Stimulated activated naive CD8-positive, alpha-beta T cell treated with anti-CD3 and anti-CD28 coated beads, Interleukin-15, amount 100 ng/mL, for 72 hours (primary cell): Measurements from ENCODE around the gene IARS2.
"Not testable (repeated sequence)": the region's sequence is repeated elsewhere in the genome, so short reads cannot be mapped to it uniquely, and the experiment has no call there.

Experiments
- ATAC-seq: fragments of 150-1000 bp; cut with Tn5 transposase; 2 replicates; pipeline ENCODE4 v1.10.0; 2021; ENCODE audit warnings: mild to moderate bottlenecking, moderate library complexity
- DNase-seq, 2 donors: peaks; one replicate each; pipeline ENCODE4 v3.0.0; 2021 to 2022
- H3K27ac Mint-ChIP-seq, 2 donors: one replicate each; pipeline ENCODE4 v1.8.0; 2022; ENCODE audit warnings: mild to moderate bottlenecking in 2 of 2, mixed read lengths in 2 of 2, moderate library complexity in 2 of 2
- H3K27me3 Mint-ChIP-seq: one replicate; pipeline ENCODE4 v1.8.0; 2022; ENCODE audit warnings: mixed read lengths
- H3K4me1 Mint-ChIP-seq: one replicate; pipeline ENCODE4 v1.8.0; 2022; ENCODE audit warnings: mild to moderate bottlenecking, mixed read lengths
- H3K4me3 Mint-ChIP-seq, 2 donors: one replicate each; pipeline ENCODE4 v1.8.0; 2022; ENCODE audit warnings: mild to moderate bottlenecking in 2 of 2, mixed read lengths in 2 of 2, moderate library complexity in 1 of 2
- H3K9me3 Mint-ChIP-seq, 2 donors: one replicate each; pipeline ENCODE4 v1.8.0; 2022; ENCODE audit warnings: mixed read lengths in 2 of 2

IARS2 gene

DNA sequence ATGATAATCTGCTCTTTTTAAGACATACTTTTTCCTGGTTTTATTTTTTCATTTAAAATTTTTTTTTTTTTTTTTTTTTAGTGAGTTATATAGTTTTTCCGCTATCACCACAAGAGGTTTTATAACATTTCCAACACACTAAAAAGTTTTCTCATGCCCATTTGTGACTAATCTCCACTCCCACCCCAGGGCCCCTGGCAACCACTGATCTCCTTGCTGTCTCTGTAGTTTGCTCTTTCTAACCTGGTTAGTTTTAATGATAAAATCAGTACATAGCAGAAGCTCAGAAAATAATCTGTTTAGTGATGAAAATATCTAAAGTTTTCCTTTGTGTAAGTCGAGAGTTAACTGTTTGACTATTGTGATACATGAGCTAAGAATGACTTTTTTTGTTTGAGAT, 41.8 kb downstream of the IARS2 start:
- Mint-ChIP-seq H3K27me3 (no peaks in the 10 kb centered on the region), H3K27ac (no peak overlapping the region), H3K4me1 (peaks cover 5% of the 10 kb centered on the region), H3K9me3 (no peaks in the 10 kb centered on the region), H3K4me3 (no peak overlapping the region)
- DNase-seq, result no peak
- no peak for ATAC-seq

- Mint-ChIP-seq H3K27me3 (no peaks in the 10 kb centered on the region), H3K9me3 (no peaks in the 10 kb centered on the region), H3K27ac (peak overlapping the region in 1 of 2 donors; percentile 77), H3K4me3 (no peak overlapping the region), H3K4me1 (peaks cover 5% of the 10 kb centered on the region)
- ATAC-seq (no peak), DNase-seq (no peak)
Observed at GRCh38 chr1:220137019-220137786, 43.3 kb downstream of the IARS2 start.

DNA sequence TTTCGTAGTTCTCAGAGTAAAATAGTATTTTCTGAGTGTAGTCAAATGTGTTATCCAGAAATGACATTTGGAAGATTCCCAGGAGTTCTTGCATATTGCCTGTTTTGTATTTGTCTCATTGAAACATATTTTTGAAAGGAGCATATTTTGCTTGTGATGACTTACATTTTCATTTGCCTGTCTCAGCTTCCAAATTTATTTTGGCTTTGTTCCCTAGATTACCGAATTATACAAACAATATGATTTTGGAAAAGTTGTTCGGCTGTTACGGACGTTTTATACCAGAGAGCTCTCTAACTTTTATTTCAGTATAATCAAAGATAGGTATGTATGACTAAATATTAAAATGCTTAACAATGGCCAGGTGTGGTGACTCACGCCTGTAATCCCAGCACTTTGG, 46.0 kb downstream of the IARS2 start:
- Mint-ChIP-seq H3K27ac (no peak overlapping the region), H3K4me1 (peaks cover 5% of the 10 kb centered on the region), H3K27me3 (no peaks in the 10 kb centered on the region), H3K4me3 (no peak overlapping the region), H3K9me3 (no peaks in the 10 kb centered on the region)
- ATAC-seq (no peak), DNase-seq (no peak)

DNA sequence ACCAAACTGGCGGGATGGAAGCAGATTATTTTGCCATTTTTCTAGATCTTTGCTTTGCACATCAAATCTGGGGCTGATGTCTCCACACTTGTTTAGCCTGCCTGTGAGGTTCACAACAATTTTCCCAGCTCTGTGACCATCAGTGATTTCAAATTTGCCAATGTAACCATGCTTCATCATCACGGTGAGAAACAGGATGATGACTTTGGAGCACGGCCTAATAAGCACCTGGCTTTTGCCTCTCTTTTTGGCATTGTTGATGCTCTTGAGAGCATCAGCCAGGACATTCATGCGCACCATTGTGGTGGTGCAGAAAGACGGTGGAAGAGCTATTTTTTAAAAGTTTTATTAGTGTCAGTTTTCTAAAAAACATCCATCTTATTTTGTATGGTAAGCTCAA, 50.1 kb downstream of the IARS2 start:
- Mint-ChIP-seq H3K27me3 (no peaks in the 10 kb centered on the region), H3K27ac (no peak overlapping the region), H3K9me3 (no peaks in the 10 kb centered on the region), H3K4me1 (no peaks in the 10 kb centered on the region), H3K4me3 (no peak overlapping the region)
- DNase-seq (no peak), ATAC-seq (no peak)

DNA sequence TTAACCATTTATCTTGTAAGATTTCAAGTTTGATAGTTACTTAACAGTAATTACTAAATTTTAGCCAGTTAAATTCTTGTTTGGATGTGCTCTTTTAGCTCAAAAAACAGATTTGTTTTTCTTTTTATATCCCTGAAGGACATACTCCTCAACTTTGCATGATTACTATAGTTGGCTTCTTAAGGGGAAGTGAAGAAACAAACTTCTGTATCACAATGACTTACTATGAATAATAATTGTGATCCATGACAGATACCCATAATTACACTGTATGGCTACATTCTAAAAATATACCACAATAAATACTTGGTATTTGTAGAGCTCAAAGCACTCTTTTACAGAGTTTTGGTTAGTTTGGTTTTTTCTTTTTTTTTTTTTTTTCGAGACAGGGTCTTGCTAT, 55.8 kb downstream of the IARS2 start:
- Mint-ChIP-seq H3K27me3 (no peaks in the 10 kb centered on the region), H3K27ac (no peak overlapping the region), H3K4me3 (no peak overlapping the region), H3K4me1 (no peaks in the 10 kb centered on the region), H3K9me3 (no peaks in the 10 kb centered on the region)
- no peak for ATAC-seq
- no peak for DNase-seq

GRCh38 chr1:220151454-220151853, 57.5 kb downstream of the IARS2 start:
- no peak overlapping the region for H3K27ac Mint-ChIP-seq
- no peak for DNase-seq

DNA sequence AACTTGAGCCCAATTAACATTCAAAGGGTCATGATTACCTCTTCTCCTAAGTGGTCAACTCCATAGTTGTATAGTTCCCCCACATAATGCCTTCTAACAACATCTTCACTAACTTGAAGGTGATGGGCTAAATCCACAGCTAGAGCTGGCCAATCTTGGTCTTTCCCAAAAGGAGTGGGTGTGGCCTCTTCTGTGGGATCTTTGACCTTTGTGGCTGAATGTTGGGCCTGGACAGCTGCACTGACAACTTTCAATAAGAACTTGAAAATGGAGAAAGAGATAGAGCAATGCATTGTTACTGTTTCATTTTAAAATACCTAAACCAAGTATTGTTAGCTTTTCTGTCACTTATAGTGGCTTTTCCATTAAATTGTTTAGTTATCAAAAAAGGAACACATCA, 59.2 kb downstream of the IARS2 start:
- Mint-ChIP-seq H3K9me3 (no peaks in the 10 kb centered on the region), H3K27me3 (no peaks in the 10 kb centered on the region), H3K4me1 (no peaks in the 10 kb centered on the region), H3K27ac (peak overlapping the region in 1 of 2 donors; percentile 71), H3K4me3 (no peak overlapping the region)
- ATAC-seq (no peak), DNase-seq (no peak)

More at GRCh38 chr1:220151454-220151853, 57.5 kb downstream of the IARS2 start:
- Mint-ChIP-seq H3K27me3 (no peaks in the 10 kb centered on the region), H3K9me3 (no peaks in the 10 kb centered on the region), H3K4me1 (no peaks in the 10 kb centered on the region), H3K4me3 (peak overlapping the region in 1 of 2 donors; percentile 33)
- no peak for ATAC-seq

GRCh38 chr1:220156620-220157146, 62.8 kb downstream of the IARS2 start:
- Mint-ChIP-seq H3K4me3 (no peak overlapping the region), H3K27me3 (no peaks in the 10 kb centered on the region), H3K27ac (peak overlapping the region in 1 of 2 donors; percentile 52), H3K9me3 (no peaks in the 10 kb centered on the region), H3K4me1 (no peaks in the 10 kb centered on the region)
- DNase-seq (no peak), ATAC-seq (no peak)

DNA sequence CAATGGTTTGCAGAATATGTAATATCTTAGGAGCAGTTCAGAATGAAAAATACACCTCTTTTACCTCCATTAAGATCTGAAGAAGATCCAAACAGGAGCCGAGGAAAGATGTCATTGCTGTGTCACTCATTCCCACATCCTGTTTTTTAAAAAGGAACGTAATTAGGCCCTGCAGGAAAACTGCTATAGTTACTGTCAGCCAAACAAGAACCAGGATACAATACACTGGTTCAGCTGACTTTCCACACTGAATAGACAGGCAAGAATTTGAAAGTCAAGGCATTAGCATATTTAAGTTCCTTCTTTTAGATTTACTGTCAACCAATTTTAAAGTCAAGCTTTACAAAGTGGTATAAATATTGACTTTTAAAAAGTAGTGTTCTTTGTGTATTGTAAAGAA, 63.8 kb downstream of the IARS2 start:
- H3K27me3 Mint-ChIP-seq, result no peaks in the 10 kb centered on the region
- H3K9me3 Mint-ChIP-seq, result no peaks in the 10 kb centered on the region
- DNase-seq (no peak), ATAC-seq (no peak)
- no peak overlapping the region for H3K27ac Mint-ChIP-seq
- no peaks in the 10 kb centered on the region for H3K4me1 Mint-ChIP-seq
- no peak overlapping the region for H3K4me3 Mint-ChIP-seq

DNA sequence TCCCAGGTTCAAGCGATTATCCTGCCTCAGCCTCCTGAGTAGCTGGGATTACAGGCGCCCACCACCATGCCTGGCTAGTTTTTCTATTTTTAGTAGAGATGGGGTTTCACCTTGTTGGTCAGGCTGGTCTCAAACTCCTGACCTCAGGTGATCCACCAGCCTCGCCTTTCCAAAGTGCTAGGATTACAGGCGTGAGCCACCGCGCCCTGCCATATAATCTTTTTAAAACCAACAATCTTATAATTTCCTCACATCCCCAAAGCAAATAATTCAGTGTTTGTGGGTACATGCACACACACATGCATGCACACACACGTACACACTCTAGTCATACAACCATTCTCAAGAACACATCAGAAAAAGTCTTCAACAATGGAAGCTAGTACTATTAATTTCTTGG, 64.6 kb downstream of the IARS2 start:
- H3K4me3 Mint-ChIP-seq, H3K4me1 Mint-ChIP-seq, ATAC-seq, H3K27me3 Mint-ChIP-seq, DNase-seq, H3K9me3 Mint-ChIP-seq: not testable (repeated sequence)
- H3K27ac Mint-ChIP-seq, result peak overlapping the region in 1 of 2 donors; percentile 82

- Mint-ChIP-seq H3K9me3 (no peaks in the 10 kb centered on the region), H3K27me3 (no peaks in the 10 kb centered on the region), H3K4me1 (no peaks in the 10 kb centered on the region), H3K4me3 (no peak overlapping the region), H3K27ac (no peak overlapping the region)
- ATAC-seq (no peak), DNase-seq (no peak)
Observed at GRCh38 chr1:220159041-220159440, 65.1 kb downstream of the IARS2 start.

- no peak for ATAC-seq
- no peak overlapping the region for H3K27ac Mint-ChIP-seq
- no peaks in the 10 kb centered on the region for H3K4me1 Mint-ChIP-seq
- H3K27me3 Mint-ChIP-seq, result no peaks in the 10 kb centered on the region
- no peak overlapping the region for H3K4me3 Mint-ChIP-seq
- no peaks in the 10 kb centered on the region for H3K9me3 Mint-ChIP-seq
- DNase-seq, result no peak
Observed at GRCh38 chr1:220160027-220160426, 66.1 kb downstream of the IARS2 start.

- no peak for ATAC-seq
- no peaks in the 10 kb centered on the region for H3K9me3 Mint-ChIP-seq
- no peaks in the 10 kb centered on the region for H3K27me3 Mint-ChIP-seq
- DNase-seq, result no peak
- no peak overlapping the region for H3K4me3 Mint-ChIP-seq
- H3K27ac Mint-ChIP-seq, result no peak overlapping the region
- H3K4me1 Mint-ChIP-seq, result no peaks in the 10 kb centered on the region
Observed at GRCh38 chr1:220164116-220164515, 70.2 kb downstream of the IARS2 start.

GRCh38 chr1:220164517-220164916, 70.6 kb downstream of the IARS2 start:
- no peak overlapping the region for H3K27ac Mint-ChIP-seq
- no peak for ATAC-seq
- H3K27me3 Mint-ChIP-seq, result no peaks in the 10 kb centered on the region

DNA sequence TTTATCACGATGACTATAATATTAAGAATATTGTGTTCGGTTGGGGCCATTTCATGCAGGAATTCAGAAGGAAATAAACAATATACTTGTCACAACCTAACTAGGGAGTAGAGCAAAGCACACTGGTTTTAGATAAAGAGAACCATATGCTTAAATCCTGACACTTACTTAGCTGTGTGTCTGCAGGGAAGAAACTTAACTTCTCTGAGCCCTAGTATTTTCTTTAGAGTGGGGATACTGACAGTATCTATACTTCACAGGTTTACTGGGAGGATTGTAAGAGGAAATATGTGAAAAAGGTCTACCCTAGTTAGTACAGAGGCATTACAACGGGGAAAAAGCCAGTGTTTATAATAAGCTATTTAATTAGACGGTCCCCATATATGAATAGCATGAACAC, 72.9 kb downstream of the IARS2 start:
- ATAC-seq (no peak), DNase-seq (no peak)
- Mint-ChIP-seq H3K9me3 (no peaks in the 10 kb centered on the region), H3K27ac (no peak overlapping the region), H3K27me3 (no peaks in the 10 kb centered on the region), H3K4me3 (no peak overlapping the region), H3K4me1 (no peaks in the 10 kb centered on the region)

More at GRCh38 chr1:220164517-220164916, 70.6 kb downstream of the IARS2 start:
- DNase-seq, result no peak
- Mint-ChIP-seq H3K4me3 (no peak overlapping the region), H3K9me3 (no peaks in the 10 kb centered on the region), H3K4me1 (no peaks in the 10 kb centered on the region)

- not testable (repeated sequence) for H3K9me3 Mint-ChIP-seq, H3K4me1 Mint-ChIP-seq, ATAC-seq, DNase-seq, H3K27ac Mint-ChIP-seq, H3K27me3 Mint-ChIP-seq, H3K4me3 Mint-ChIP-seq
Observed at GRCh38 chr1:220169887-220170286, 76.0 kb downstream of the IARS2 start.
